Measurements from ENCODE around the gene BACH1.

BACH1 gene

GRCh38 chr21:29299916-29300806 lies 1.4 kb downstream of the BACH1 start:
- H3K4me3 ChIP-seq (ENCODE audit: low read depth, low read length), result peak overlapping the region; percentile 87
- DNase-seq (ENCODE audit: low read depth), result peak; percentile 82
- TF ChIP-seq CTCF (IDR thresholded peaks at IDR 0.05; ENCODE audit: low read depth, low read length, missing control alignments), result no peak

DNA sequence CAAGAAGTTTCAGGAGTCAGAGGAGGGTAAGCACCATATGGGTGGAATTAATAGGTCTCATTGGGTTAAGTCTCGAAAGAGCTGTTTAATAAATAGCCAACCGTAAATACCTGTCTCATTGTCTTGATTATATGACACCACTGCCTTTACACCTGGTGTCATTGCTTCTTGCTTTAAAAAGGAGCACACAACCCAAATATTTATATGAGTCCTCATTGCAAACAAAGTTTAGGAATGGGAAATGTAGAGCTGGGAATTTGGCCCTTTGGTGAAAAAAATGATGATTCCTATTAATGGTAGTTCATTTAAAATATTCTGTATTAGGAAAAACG lies 2.1 kb downstream of the BACH1 start:
- peak overlapping the region; percentile 87 for H3K4me3 ChIP-seq (ENCODE audit: low read depth, low read length)
- TF ChIP-seq CTCF (IDR thresholded peaks at IDR 0.05; ENCODE audit: low read depth, low read length, missing control alignments), result no peak
- DNase-seq (ENCODE audit: low read depth), result no peak

DNA sequence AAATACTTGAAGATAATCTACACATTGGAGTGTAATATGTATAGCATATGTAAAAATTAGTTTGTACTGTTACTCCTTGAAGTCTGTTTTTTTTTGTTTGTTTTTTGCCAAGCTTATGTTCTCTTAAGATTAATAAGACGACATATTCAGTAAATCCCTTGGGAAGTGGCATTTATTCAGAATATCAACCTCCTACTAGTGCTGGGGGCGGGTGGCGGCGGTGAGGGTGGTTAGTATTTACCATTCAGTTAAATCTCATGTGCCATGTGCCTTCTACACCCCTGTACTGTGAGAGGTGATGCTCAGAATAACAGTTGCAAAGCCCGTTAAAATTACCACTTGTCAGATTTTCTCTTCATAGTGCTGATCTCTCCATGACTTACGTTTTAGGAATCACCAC lies 3.0 kb downstream of the BACH1 start:
- DNase-seq (ENCODE audit: low read depth), result no peak
- TF ChIP-seq CTCF (IDR thresholded peaks at IDR 0.05; ENCODE audit: low read depth, low read length, missing control alignments), result no peak
- peak overlapping the region; percentile 87; the same call in 1 of the 2 replicates for H3K4me3 ChIP-seq (ENCODE audit: low read depth, low read length)

DNA sequence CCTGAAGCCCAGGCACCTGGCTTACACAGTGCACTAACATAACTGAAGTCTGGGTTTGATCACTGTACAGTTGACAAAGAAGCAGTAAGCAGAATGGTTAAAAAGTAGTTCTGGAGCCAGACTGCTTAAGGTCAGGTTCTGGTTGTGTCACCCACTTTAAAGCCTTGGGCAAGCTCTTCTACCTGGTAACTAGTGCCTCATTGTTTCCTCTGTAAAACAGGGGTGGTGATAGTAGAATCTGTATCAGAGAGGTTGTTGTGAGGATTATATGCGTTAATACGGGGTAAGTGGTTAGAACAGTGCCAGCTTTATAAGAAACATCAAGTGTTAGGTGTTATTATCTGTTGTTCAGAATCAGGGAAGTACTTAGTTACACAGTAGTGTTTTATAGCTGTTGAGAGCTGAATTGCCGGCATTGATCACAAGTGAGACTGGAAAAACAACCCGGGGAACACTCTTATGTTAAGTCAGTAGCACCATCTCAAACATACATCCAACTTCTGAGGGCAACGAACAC lies 3.7 kb downstream of the BACH1 start:
- no peak for DNase-seq (ENCODE audit: low read depth)
- H3K4me3 ChIP-seq (ENCODE audit: low read depth, low read length), result no peak overlapping the region; the same call in 1 of the 2 replicates
- no peak for TF ChIP-seq CTCF (IDR thresholded peaks at IDR 0.05; ENCODE audit: low read depth, low read length, missing control alignments)

GRCh38 chr21:29303288-29303687 lies 4.6 kb downstream of the BACH1 start:
- no peak overlapping the region; the same call in 1 of the 2 replicates for H3K4me3 ChIP-seq (ENCODE audit: low read depth, low read length)
- no peak for TF ChIP-seq CTCF (IDR thresholded peaks at IDR 0.05; ENCODE audit: low read depth, low read length, missing control alignments)

GRCh38 chr21:29304597-29304996 lies 5.9 kb downstream of the BACH1 start:
- no peak for DNase-seq (ENCODE audit: low read depth)
- TF ChIP-seq CTCF (IDR thresholded peaks at IDR 0.05; ENCODE audit: low read depth, low read length, missing control alignments), result no peak
- H3K4me3 ChIP-seq (ENCODE audit: low read depth, low read length), result no peak overlapping the region

More at GRCh38 chr21:29303288-29303687, 4.6 kb downstream of the BACH1 start:
- no peak for DNase-seq (ENCODE audit: low read depth)
